ENCODE measurements around the gene CCDC157. TPM values are rescaled to one million over a fixed set of nuclear protein-coding genes. Genes with fewer than 3 reads are reported as not detected.
"Not testable (repeated sequence)": the region's sequence is repeated elsewhere in the genome, so short reads cannot be mapped to it uniquely, and the experiment has no call there.

CCDC157 gene
- polyA plus RNA-seq, 5 donors, result 4.0 to 8.2 (median 4.9) TPM

DNA sequence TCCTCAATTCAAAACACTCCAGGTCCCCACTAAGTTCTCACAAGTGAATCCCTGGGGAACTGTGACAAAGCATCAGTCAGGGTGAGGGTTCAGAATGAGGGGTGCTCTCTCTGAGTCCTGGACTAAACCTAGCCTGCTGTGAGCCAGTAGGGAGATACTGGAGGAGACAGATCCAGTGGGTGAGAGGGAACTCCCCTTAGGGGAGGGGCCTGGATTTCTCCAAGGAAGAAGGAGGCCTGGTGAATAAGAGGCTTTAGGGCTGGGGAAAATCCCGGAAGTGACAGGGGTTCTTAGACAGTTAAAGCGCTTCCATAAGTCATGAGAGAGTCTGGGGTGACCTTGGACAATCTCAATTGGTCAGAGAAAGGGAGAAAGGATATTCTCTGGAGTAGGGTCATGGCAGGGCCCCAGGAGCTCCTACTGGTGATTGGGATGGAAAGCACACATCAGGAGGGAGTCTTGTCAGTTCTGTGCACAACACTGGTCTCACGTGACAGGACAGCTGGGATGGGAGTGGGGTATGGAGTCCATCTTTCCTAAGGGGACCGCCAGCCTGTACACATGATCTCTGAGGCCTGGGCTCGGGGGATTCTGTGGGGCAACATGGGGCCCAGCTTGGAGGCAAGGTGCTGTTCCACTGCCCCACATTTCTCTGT lies 31.6 kb upstream of the CCDC157 start:
- no peak for DNase-seq

- DNase-seq, result no peak
These were observed 31.0 kb upstream of the CCDC157 start for GRCh38 chr22:30325724-30326254.

DNA sequence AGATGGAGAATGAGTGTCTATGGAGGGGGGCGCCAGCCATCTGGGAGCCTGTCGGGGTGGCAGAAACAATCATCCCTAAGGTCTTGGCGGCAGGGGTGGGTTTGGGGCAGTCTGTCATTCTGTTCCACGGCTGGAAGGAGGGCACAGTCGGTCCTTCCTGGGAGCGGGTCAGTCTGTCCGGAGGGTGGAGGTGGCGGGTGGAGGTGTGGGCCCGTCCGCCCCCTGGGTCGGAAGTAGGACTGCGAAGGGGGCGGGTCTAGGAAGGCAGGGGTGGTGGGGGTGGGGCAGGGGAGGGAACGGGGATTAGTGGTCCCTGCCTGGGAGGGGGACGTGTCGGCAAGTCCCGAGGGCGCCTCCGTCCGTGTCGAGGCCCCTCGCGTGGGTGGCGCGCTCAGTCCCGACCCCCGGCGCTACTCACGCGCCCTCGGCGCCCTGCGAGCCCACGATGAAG lies 30.5 kb upstream of the CCDC157 start:
- DNase-seq, result no peak

DNA sequence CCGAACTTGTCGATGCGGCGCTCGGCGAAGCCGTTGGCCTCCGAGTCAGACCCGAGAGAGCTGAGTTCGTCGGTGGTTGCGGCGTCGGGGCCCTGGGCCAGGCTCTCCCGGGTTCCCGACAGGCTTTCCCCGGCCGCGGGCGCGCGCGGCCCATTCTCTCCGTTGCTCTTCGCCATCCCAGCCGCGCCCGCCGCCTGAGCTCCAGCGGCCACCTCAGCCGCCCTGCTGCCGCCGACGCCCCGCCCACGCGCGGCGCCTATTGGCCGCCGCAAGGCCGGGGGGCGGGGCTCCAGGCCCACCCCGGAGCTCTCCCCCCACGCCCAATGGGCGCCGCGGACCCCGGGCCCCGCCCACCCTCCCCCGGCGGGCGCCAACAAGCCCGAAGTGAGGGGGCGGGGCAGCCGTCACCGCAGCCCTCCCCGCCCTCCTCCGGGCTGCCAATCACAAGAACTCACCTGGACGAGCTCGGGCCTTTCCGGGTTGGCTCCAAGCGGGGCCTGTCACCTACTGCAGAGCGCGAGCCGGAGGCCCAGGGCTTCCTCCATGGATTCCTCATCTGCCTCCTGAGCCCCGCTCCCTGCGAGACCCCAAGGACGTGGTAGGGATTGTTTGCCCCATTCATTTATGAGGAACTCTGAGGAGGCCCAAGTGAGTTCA lies 30.0 kb upstream of the CCDC157 start, which contains the start of gene TBC1D10A:
Gene TBC1D10A, minus strand, starts transcription at position 236 of the 657 bp plus-strand sequence. Its CDS starts 60 bp downstream, at position 176.
- peak; percentile 90 to 91 for DNase-seq

- DNase-seq, result no peak
These were observed 28.9 kb upstream of the CCDC157 start for GRCh38 chr22:30327864-30328345.

DNA sequence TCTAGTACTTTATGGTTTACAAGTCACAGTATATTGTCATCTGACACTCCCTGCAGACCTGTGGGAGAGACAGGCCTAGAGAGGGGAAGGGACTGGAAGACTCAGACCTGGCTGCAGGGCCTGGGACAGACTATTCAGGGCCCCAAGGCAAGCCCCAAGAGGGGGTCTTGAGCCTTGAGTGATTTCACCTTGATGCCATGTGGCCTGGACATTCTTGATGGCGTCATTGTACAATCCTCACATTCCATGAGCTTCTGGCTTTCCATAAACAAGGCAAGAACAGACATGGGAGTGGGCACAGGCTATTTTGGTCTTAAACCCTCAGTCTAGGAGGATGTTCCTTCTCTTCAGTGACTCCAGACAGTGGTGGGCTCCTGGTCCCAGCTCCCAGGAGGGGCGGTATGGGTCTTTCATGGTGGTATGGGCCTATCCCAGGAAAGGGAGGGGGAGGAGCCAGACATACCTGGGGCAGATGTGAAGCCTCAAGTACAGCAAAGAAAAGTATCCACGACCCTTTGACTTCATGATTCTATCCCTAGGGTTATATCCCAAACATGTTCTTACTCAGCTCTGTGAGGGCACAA lies 28.2 kb upstream of the CCDC157 start:
- DNase-seq, result no peak

DNA sequence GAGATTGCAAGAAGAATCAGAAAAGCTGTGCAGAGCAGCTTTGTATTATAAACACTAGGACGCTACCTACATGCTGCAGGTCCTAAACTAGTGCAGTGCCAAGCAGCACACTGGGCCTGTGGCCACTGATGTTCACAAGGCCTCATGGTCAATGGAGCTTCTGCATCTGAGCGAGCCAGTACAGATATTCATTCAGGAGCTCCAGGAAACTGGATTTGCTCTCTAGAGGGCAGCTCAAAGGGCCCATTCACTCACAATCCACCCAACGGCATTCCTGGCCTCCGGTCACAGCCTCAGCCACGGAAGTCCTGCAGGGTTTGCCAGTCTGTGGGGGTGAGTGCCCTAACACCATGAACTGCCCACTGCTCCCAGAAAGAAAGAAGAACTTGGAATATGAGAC lies 24.3 kb upstream of the CCDC157 start:
- DNase-seq, result no peak

DNA sequence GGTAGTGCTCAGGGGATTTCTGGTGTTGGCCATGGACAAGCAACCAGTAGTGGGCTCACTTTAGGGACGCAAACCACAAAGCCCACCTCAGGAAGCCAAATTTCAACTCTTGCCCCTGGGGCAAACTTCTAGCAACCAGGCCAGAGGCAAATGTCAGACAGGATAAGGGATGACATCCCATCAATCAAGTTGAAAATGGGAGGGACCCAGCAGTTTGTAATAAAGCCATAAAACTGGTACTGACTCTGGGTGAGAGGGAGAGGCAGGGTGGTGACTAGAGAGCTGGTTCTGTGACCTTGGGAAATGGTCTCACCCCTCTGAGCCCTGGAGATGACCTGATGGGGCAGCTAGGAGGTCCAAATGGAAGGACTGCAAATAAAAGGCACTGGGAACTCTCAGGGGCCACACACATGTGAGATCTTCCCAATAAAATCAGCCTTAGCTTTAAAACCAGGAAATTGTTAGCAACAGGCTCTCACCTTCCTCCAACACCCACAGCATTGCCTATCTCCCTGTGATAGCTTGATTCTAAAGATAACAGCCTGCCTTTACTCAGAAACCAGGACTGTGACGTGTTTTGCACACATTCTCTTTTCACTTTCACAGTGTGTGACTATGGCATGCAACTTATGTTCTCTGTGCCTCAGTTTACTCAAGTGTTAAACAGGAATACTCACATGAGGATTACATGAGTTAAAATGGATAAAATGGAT lies 23.7 kb upstream of the CCDC157 start:
- DNase-seq, result no peak

DNA sequence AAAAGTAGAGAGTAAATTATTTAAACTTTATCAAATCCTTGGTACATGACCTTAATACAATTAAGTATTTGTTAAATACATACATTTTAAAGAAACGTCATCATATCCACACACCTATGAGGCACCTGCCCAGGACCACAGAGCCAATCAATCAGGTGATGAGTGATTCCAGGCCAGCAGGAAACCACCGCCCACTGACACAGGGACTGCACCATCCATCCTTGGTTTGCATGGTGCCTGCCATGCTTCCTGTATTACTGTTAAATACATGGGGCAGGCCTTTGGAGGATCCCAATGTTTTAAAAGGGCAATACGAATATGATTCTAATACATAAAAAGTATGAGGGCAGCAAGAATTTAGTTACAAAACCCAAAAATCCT lies 23.1 kb upstream of the CCDC157 start:
- DNase-seq, result no peak

DNA sequence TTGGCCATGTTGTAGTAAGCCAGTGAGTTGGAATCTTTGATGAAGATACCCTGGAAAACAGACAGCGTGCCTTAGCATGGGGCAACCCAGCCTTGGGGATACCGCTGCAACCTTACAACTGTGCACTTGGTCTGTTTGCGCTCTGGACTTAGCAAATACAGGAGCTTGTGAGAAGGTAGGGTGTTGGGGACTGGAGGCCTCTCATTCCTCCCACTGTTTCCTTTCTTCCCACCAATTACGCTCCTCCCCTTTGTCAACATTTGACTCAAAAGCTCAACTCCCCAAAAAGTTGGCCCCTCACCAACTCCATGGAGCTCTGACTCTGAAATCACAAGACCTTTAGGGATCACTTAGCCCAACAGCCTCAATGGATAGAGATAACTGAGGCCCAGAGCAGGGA lies 22.2 kb upstream of the CCDC157 start:
- DNase-seq, result no peak

DNA sequence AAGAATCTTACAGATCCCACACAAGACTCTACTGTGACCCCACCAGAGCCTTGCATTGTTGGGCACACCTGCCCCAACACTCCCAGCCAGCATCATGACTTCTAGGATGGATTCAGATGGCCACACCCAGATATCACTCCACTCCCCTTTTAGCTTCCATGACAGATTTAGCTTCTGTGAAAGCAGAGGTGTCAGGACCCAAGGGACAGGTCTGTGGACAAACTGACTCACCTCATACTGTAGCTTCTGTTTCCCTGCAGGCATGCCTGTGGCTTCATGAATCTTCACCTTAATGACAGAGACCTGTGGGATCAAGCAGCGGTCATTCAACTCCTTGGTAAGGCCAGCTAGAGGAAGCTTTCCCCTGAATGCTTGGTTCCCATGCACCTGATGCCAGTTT lies 21.6 kb upstream of the CCDC157 start:
- no peak for DNase-seq

- DNase-seq, result no peak
These were observed 19.9 kb upstream of the CCDC157 start for GRCh38 chr22:30336752-30337460.

DNA sequence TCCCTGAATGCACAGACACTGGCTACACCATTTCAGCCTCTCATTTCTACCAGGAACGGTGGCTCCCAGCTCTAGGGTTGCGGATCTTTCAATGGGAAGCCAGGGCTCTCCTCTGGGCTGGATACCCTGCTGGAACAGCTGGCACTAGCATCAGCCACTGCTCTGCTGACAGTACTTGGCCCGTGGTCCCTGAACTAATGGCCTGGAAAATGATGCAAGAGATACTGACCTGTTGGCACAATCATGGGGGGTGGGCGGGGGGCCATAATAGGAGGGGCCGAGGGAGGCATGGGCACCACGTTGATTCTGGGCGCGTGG lies 19.4 kb upstream of the CCDC157 start:
- no peak for DNase-seq

DNA sequence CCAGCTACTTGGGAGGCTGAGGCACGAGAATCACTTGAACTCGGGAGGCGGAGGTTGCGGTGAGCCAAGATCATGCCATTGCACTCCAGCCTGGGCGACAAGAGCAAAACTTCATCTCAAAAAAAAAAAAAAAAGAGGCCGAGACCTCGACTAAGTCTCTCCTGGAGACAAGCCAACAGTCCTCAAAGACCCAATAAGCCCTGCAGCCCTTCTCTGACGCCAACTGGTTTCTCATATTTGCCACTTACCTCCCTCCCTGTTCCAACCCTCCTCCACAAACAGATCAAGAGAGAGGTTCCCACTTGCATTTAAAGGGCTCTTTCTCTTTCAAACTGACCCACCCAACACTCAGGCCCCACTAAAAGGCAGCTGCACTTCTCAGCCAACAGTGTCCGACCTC lies 18.5 kb upstream of the CCDC157 start:
- not testable (repeated sequence) for DNase-seq

- DNase-seq, result no peak
These were observed 18.0 kb upstream of the CCDC157 start for GRCh38 chr22:30338802-30339201.

GRCh38 chr22:30340911-30341685 lies 15.7 kb upstream of the CCDC157 start:
- no peak for DNase-seq

DNA sequence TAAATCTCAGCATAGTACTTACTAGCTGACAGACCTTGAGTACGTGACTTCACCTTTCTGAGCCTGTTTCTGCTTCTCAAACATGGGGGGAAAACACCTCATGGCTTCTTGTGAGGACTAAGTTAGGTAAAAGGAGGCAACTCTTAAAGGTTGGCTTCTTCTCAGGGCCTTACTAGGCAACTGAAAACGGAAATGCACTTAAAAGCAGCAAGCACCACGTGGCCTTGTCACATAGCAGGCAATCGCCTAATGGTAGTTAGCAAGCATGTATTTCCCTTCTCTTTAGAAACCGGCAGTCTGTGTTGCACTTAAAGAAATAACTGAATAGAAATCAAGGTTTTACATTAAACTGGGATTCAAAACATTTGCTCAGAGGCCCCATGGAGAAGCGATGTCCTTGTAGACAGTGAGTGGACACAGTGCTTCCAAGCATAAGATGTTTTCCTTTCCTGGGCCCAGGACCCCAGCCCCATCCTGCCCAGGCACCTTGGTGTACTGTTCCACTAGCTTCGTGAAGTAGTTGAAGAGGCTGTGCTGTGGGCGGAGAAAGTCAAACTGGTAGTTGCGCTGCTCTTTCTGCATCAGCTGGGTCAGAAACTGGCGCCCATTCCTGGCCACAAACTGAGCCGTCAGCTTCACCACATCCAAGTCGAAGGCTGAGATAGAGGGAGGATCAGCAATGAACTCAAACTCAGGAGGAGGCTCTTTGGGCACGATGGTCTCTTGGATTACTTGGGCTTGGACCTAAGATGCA lies 12.2 kb upstream of the CCDC157 start:
- DNase-seq, result no peak

GRCh38 chr22:30347255-30347892 lies 9.4 kb upstream of the CCDC157 start:
- no peak for DNase-seq

- DNase-seq, result no peak
These were observed 8.4 kb upstream of the CCDC157 start for GRCh38 chr22:30348404-30348803.

- DNase-seq, result peak; percentile 73 to 79
These were observed 8.0 kb upstream of the CCDC157 start for GRCh38 chr22:30348809-30349208.

Data from right lung (tissue), 5 donors.